HCT116 (cell line): ENCODE data around the gene FAM32A. TPM values are rescaled to one million over a fixed set of nuclear protein-coding genes. Genes with fewer than 3 reads are reported as not detected.
A peak's percentile ranks its signal among the peaks of the same experiment; 100 is the strongest.

ENCODE experiments used
- ATAC-seq: fragments of 200-7000 bp; cut with Tn5 transposase; 2 replicates; pipeline ENCODE4 v1.9.1; 2020; ENCODE audit warnings: mild to moderate bottlenecking, moderate library complexity
- Bru-seq: library from RNA; stranded (reverse); fragments of 400-500 nt; gene quantifications from one replicate; lab custom pipeline; 2021; lab: Mats Ljungman, UMichigan
- BruChase-seq, 2 experiments: library from RNA; stranded (reverse); fragments of 400-500 nt; gene quantifications; one replicate each; lab custom pipeline; 2021; lab: Mats Ljungman, UMichigan
- BruUV-seq: library from RNA; stranded (reverse); fragments of 400-500 nt; replicated peaks from 2 replicates; lab custom pipeline; 2021; lab: Mats Ljungman, UMichigan
- CTCF ChIA-PET: fragments of 300-600 bp; sonication (Branson Sonifier 250); formaldehyde crosslinking; loops from one replicate; lab custom pipeline; 2021; ENCODE audit warnings: antibody characterized with exemption; lab: Charles Lee
- POLR2A ChIA-PET: fragments of 300-600, 350-600 bp; sonication (Branson Sonifier 250); formaldehyde crosslinking; loops from one replicate; lab custom pipeline; 2021; ENCODE audit warnings: antibody characterized with exemption; lab: Charles Lee
- RAD21 ChIA-PET, 2 experiments: fragments of 300-600 bp; sonication (Branson Sonifier 250); formaldehyde crosslinking; loops; one replicate each; lab custom pipeline; 2023; ENCODE audit warnings: low total read pairs in 2 of 2; ENCODE audit not compliant: uncharacterized antibody in 2 of 2, unreplicated experiment in 2 of 2, low non-redundant PET in 1 of 2; lab: Charles Lee
- DNase-seq: peaks from one replicate; pipeline ENCODE4 v3.0.0-alpha.2; 2010; ENCODE audit warnings: low read depth, low spot score
- H2AFZ ChIP-seq: fragments of 200-600 bp; shearing (Covaris generic), sonication (generic); 2 replicates; pipeline ENCODE4 v1.6.1; 2017; ENCODE audit warnings: low read depth, mixed run types, mixed read lengths, antibody characterized with exemption, low read length; ENCODE audit not compliant: poor library complexity, severe bottlenecking
- H3K27ac ChIP-seq: 2 replicates; pipeline ENCODE4 v1.5.1; 2012; ENCODE audit warnings: low read depth, low read length
- H3K27me3 ChIP-seq: fragments of 200-600 bp; sonication (generic); 2 replicates; pipeline ENCODE4 v1.6.1; 2016; ENCODE audit warnings: mixed run types, low read length, mixed read lengths; ENCODE audit not compliant: insufficient read depth
- H3K36me3 ChIP-seq, 2 experiments: fragments of 200-500 bp in 1 of 2; fragments of 200-600 bp in 1 of 2; sonication (Bioruptor generic) in 1 of 2; sonication (generic) in 1 of 2; 2 replicates each; pipeline versions ENCODE4 v1.5.1 to v1.6.1; 2014 to 2016; ENCODE audit warnings: low read length in 2 of 2, inconsistent platforms in 1 of 2, mixed read lengths in 1 of 2, mixed run types in 1 of 2; ENCODE audit not compliant: insufficient read depth in 2 of 2, control insufficient read depth in 1 of 2
- H3K4me1 ChIP-seq, 2 experiments: fragments of 200-600 bp in 1 of 2; sonication (generic) in 1 of 2; 2 replicates each; pipeline versions ENCODE4 v1.5.1 to v1.6.1; 2012 to 2017; ENCODE audit warnings: low read length in 2 of 2, inconsistent platforms in 1 of 2, mild to moderate bottlenecking in 1 of 2, mixed read lengths in 1 of 2, mixed run types in 1 of 2, moderate library complexity in 1 of 2; ENCODE audit not compliant: insufficient read depth in 2 of 2, control insufficient read depth in 1 of 2
- H3K4me2 ChIP-seq: fragments of 200-600 bp; sonication (generic); 2 replicates; pipeline ENCODE4 v1.6.1; 2017; ENCODE audit warnings: mixed run types, low read length, mixed read lengths
- H3K4me3 ChIP-seq, 2 experiments: fragments of 200-600 bp in 1 of 2; sonication (generic) in 1 of 2; replicated peaks in 1 of 2; 2 replicates each; pipeline ENCODE4 v1.5.1; 2011 to 2016; ENCODE audit warnings: low read length in 2 of 2, control low read depth in 1 of 2, low read depth in 1 of 2, mild to moderate bottlenecking in 1 of 2, mixed read lengths in 1 of 2, mixed run types in 1 of 2
- H3K79me2 ChIP-seq: fragments of 200-600 bp; sonication (generic); 2 replicates; pipeline ENCODE4 v1.6.1; 2017; ENCODE audit warnings: mild to moderate bottlenecking, mixed run types, low read length, moderate library complexity, mixed read lengths; ENCODE audit not compliant: insufficient read depth
- H3K9ac ChIP-seq: fragments of 200-600 bp; sonication (generic); 2 replicates; pipeline ENCODE4 v1.6.1; 2016; ENCODE audit warnings: low read length, mixed read lengths
- H3K9me2 ChIP-seq: fragments of 200-600 bp; sonication (generic), shearing (Covaris generic); 2 replicates; pipeline ENCODE4 v1.6.1; 2017; ENCODE audit warnings: mixed run types, mild to moderate bottlenecking, moderate library complexity; ENCODE audit not compliant: insufficient read depth
- H3K9me3 ChIP-seq, 2 experiments: fragments of 200-500 bp in 1 of 2; fragments of 200-600 bp in 1 of 2; sonication (Bioruptor generic) in 1 of 2; sonication (generic) in 1 of 2; 2 replicates each; pipeline ENCODE4 v1.6.1; 2014 to 2017; ENCODE audit warnings: low read length in 2 of 2, mixed read lengths in 2 of 2, inconsistent platforms in 1 of 2, low read depth in 1 of 2, mild to moderate bottlenecking in 1 of 2, mixed run types in 1 of 2, moderate library complexity in 1 of 2; ENCODE audit not compliant: control insufficient read depth in 1 of 2, insufficient read depth in 1 of 2
- H4K20me1 ChIP-seq: fragments of 200-600 bp; sonication (generic), shearing (Covaris generic); 2 replicates; pipeline ENCODE4 v1.6.1; 2017; ENCODE audit warnings: mixed run types, mild to moderate bottlenecking, moderate library complexity; ENCODE audit not compliant: insufficient read depth
- ATF3 ChIP-seq: IDR thresholded peaks from 2 replicates; pipeline ENCODE4 v1.6.1; 2012
- CBX3 ChIP-seq: IDR thresholded peaks from 2 replicates; pipeline ENCODE4 v1.6.1; 2012; ENCODE audit warnings: low read depth
- CEBPB ChIP-seq: IDR thresholded peaks from 2 replicates; pipeline ENCODE4 v1.6.1; 2012; ENCODE audit warnings: low read depth
- CTCF ChIP-seq, 3 experiments: fragments of 200-600 bp in 1 of 3; sonication (generic) in 1 of 3; IDR thresholded peaks in 2 of 3; conservative IDR thresholded peaks in 1 of 3; 2 replicates each; pipeline ENCODE4 v1.5.1; 2012 to 2017; ENCODE audit warnings: low read depth in 2 of 3, low read length in 2 of 3, antibody characterized with exemption in 1 of 3, borderline replicate concordance in 1 of 3, control low read depth in 1 of 3, mild to moderate bottlenecking in 1 of 3, mixed read lengths in 1 of 3, mixed run types in 1 of 3, moderate library complexity in 1 of 3; ENCODE audit not compliant: insufficient read depth in 1 of 3
- EGR1 ChIP-seq: IDR thresholded peaks from 2 replicates; pipeline ENCODE4 v1.6.1; 2012; ENCODE audit warnings: low read depth
- ELF1 ChIP-seq: IDR thresholded peaks from 2 replicates; pipeline ENCODE4 v1.6.1; 2012; ENCODE audit warnings: low read depth, borderline replicate concordance
- FOSL1 ChIP-seq: IDR thresholded peaks from 2 replicates; pipeline ENCODE4 v1.6.1; 2012; ENCODE audit warnings: low read depth
- JUND ChIP-seq: IDR thresholded peaks from 2 replicates; pipeline ENCODE4 v1.6.1; 2012
- MAX ChIP-seq: IDR thresholded peaks from 2 replicates; pipeline ENCODE4 v1.6.1; 2012
- POLR2A ChIP-seq: IDR thresholded peaks from 2 replicates; pipeline ENCODE4 v1.7.0; 2011; ENCODE audit warnings: borderline replicate concordance; ENCODE audit not compliant: insufficient read depth, insufficient read length; ENCODE audit errors: extremely low read depth
- RAD21 ChIP-seq: IDR thresholded peaks from 2 replicates; pipeline ENCODE4 v1.6.1; 2012; ENCODE audit warnings: low read depth, mild to moderate bottlenecking
- SIN3A ChIP-seq: IDR thresholded peaks from 2 replicates; pipeline ENCODE4 v1.6.1; 2012; ENCODE audit warnings: low read depth
- TCF7L2 ChIP-seq: IDR thresholded peaks from 2 replicates; pipeline ENCODE4 v1.7.0; 2011; ENCODE audit warnings: borderline replicate concordance, inconsistent platforms; ENCODE audit not compliant: insufficient read depth, insufficient read length; ENCODE audit errors: extremely low read depth
- YY1 ChIP-seq: IDR thresholded peaks from 2 replicates; pipeline ENCODE4 v1.6.1; 2011; ENCODE audit warnings: low read length, low read depth, moderate library complexity, mild to moderate bottlenecking; ENCODE audit not compliant: insufficient replicate concordance; ENCODE audit errors: extremely low read depth
- ZFX ChIP-seq: fragments of 450-650 bp; IDR thresholded peaks from 2 replicates; pipeline ENCODE4 v1.6.1; 2017
- ZNF274 ChIP-seq: fragments of 200-500 bp; sonication (Bioruptor generic); IDR thresholded peaks from 2 replicates; pipeline ENCODE4 v1.6.1; 2014; ENCODE audit warnings: mild to moderate bottlenecking, low read depth, low read length, inconsistent platforms
- intact Hi-C: fragments of 100-400 bp; cut with micrococcal nuclease; formaldehyde crosslinking; loops from 2 replicates; pipeline ENCODE4 v1.10.0; 2022
- long read RNA-seq: library from polyadenylated mRNA; unstranded; transcript quantifications from one replicate; pipeline ENCODE4 v2.0.0, GENCODE V29; 2021; ENCODE audit not compliant: unreplicated experiment
- polyA plus RNA-seq: library from polyadenylated mRNA; unstranded; fragments of >200 nt; gene quantifications from 2 replicates; pipeline ENCODE4 v1.2.1, GENCODE V29; 2012; ENCODE audit warnings: missing spikeins
- total RNA-seq: library from RNA; stranded (reverse); gene quantifications from one replicate; pipeline ENCODE4 v1.2.1, GENCODE V29; 2021; ENCODE audit not compliant: unreplicated experiment
- TF ChIP-seq, protein P1 (sequence below): IDR thresholded peaks from 2 replicates; pipeline ENCODE4 v1.6.1; 2011; ENCODE audit warnings: mild to moderate bottlenecking, low read length, moderate library complexity; ENCODE audit not compliant: insufficient replicate concordance; ENCODE audit errors: extremely low read depth

The FAM32A gene
- total RNA-seq (61.3 TPM), Bru-seq, nascent RNA (percentile 83 among the genes with signal in this experiment), BruChase-seq, experiment 1, labeled RNA remaining after a 6-hour chase (percentile 87 among the genes with signal in this experiment), BruChase-seq, experiment 2, labeled RNA remaining after a 2-hour chase (percentile 92 among the genes with signal in this experiment)
- 50.8 and 61.3 TPM in 2 replicates for polyA plus RNA-seq
- long read RNA-seq, transcript FAM32A-201 (4 exons, 1,455 nt), result major isoform, 133 of 176 reads
- long read RNA-seq, transcript FAM32A-205 (3 exons, 1,168 nt), result minor isoform, 19 of 176 reads
- long read RNA-seq, partial matches to known transcripts, result 6 of 176 reads
- long read RNA-seq, other reads (novel, unspliced or antisense), result 16 of 176 reads

DNA sequence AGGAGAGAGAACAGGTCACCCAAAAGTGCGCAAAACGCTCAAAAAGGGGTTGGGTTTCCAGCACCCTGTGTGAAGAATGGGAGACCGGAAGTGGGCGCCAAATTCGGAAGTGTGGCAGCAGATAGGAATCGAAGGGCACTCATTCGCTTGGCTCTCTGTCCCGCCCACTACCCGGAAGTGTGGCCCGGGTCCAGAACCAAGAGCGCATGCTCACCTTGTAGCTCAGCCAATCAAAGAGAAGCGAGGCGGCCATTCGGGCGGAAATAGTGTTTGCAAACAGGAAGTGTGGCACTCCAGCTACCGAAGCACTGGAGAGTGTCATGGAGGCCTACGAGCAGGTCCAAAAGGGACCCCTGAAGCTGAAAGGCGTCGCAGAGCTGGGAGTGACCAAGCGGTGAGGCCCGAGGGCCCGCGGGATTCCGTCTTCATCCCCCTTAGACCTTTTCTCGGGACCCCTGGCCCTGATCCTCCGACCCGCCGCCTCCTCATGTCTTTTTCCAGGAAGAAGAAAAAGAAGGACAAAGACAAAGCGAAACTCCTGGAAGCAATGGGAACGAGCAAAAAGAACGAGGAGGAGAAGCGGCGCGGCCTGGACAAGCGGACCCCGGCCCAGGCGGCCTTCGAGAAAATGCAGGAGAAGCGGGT is at the start of gene FAM32A:
FAM32A (plus strand) TSS at position 288 of the 645 bp plus-strand sequence; CDS start at position 321, 33 bp downstream.
- Histone ChIP-seq H3K4me2 (peak within 1 kb of the TSS; percentile 86), H3K9ac (peak within 1 kb of the TSS; percentile 93), H3K27ac (peak within 1 kb of the TSS; percentile 54), H3K9me3 (no peaks in the 10 kb centered on the region), H3K4me3 (peak within 1 kb of the TSS; percentile 94 to 97), H3K4me1 (peaks cover 21 to 41% of the 10 kb centered on the region in 2 experiments), H2AFZ (no peak within 1 kb of the TSS), H3K27me3 (no peaks in the 10 kb centered on the region), H4K20me1 (no peaks in the 10 kb centered on the region), H3K36me3 (peaks cover 20 to 22% of the 10 kb centered on the region in 2 experiments; a peak in 3 of 4 replicates), H3K79me2 (peaks cover 28% of the 10 kb centered on the region), H3K9me2 (no peaks in the 10 kb centered on the region)
- ChIA-PET POLR2A (interaction anchor here (0.9 to 2.0 kb wide), 15 partner anchors 9 to 376 kb away, joined by 3 to 18 read pairs (median 4); partner anchors contain the start of genes AP1M1, CIB3 and TPM4), RAD21 (interaction anchor here (0.6 to 1.2 kb wide), 3 partner anchors 107 to 144 kb away, joined by 3 to 7 read pairs (median 6); no protein-coding TSS in a partner anchor), CTCF (interaction anchor here (0.6 to 2.0 kb wide), 15 partner anchors 9 to 493 kb away, joined by 3 to 24 read pairs (median 4); partner anchors contain the start of genes AP1M1 and RAB8A)
- ATAC-seq, result peak; percentile 88
- BruUV-seq, result no TSS peak
- DNase-seq, result peak; percentile 98
- intact Hi-C loops, result no loop called here
- TF ChIP-seq POLR2A, result peak; percentile 61
- TF ChIP-seq CBX3, result no peak
- no peak for TF ChIP-seq ATF3
- no peak for TF ChIP-seq SIN3A
- TF ChIP-seq FOSL1, result no peak
- peak; percentile 97 for TF ChIP-seq ELF1
- TF ChIP-seq ZNF274, result no peak
- TF ChIP-seq MAX, result 0 out of 2 replicates have a peak, but pooled peaks have one; percentile 35
- TF ChIP-seq TCF7L2, result no peak
- no peak for TF ChIP-seq RAD21
- TF ChIP-seq YY1, result peak; percentile 93
- 0 out of 6 replicates have a peak, but pooled peaks of 1 of the 3 experiments have one; percentile 12 for TF ChIP-seq CTCF (IDR thresholded peaks at IDR 0.05 in 2 of 3, conservative IDR thresholded peaks at IDR 0.05 in 1 of 3; ENCODE audit: borderline replicate concordance in 1 of 3, insufficient read depth in 1 of 3, low read depth in 2 of 3, low read length in 2 of 3)
- TF ChIP-seq, protein P1, sequence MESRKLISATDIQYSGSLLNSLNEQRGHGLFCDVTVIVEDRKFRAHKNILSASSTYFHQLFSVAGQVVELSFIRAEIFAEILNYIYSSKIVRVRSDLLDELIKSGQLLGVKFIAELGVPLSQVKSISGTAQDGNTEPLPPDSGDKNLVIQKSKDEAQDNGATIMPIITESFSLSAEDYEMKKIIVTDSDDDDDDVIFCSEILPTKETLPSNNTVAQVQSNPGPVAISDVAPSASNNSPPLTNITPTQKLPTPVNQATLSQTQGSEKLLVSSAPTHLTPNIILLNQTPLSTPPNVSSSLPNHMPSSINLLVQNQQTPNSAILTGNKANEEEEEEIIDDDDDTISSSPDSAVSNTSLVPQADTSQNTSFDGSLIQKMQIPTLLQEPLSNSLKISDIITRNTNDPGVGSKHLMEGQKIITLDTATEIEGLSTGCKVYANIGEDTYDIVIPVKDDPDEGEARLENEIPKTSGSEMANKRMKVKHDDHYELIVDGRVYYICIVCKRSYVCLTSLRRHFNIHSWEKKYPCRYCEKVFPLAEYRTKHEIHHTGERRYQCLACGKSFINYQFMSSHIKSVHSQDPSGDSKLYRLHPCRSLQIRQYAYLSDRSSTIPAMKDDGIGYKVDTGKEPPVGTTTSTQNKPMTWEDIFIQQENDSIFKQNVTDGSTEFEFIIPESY, result no peak
- TF ChIP-seq JUND, result no peak
- TF ChIP-seq EGR1, result peak; percentile 66; the same call in 1 of the 2 replicates
- no peak for TF ChIP-seq CEBPB
- no peak; the same call in 1 of the 2 replicates for TF ChIP-seq ZFX
